OCI-LY3 (cell line): Measurements from ENCODE around the gene POLRMT.

Source experiments
- H2AFZ ChIP-seq: fragments of 200-600, 300-600 bp; shearing (Covaris generic); 2 replicates; pipeline ENCODE4 v1.6.0; 2014; ENCODE audit warnings: antibody characterized with exemption, low read depth, low read length
- H3K27ac ChIP-seq: fragments of 200-600, 300-600 bp; sonication (generic); 2 replicates; pipeline ENCODE4 v1.5.1; 2014; ENCODE audit warnings: mild to moderate bottlenecking, low read length, moderate library complexity, mixed read lengths
- H3K27me3 ChIP-seq: fragments of 200-600, 300-600 bp; sonication (generic); 2 replicates; pipeline ENCODE4 v1.6.1; 2014; ENCODE audit warnings: low read depth, low read length, mixed read lengths
- H3K36me3 ChIP-seq: fragments of 200-600, 300-600 bp; sonication (generic); replicated peaks from 2 replicates; pipeline ENCODE3; 2014; ENCODE audit warnings: low read depth, low read length, mixed read lengths
- H3K4me1 ChIP-seq: fragments of 300-600, 200-600 bp; sonication (generic); 2 replicates; pipeline ENCODE4 v1.6.1; 2014; ENCODE audit warnings: low read length, mixed read lengths
- H3K4me2 ChIP-seq: fragments of 200-600, 300-600 bp; sonication (generic); 2 replicates; pipeline ENCODE4 v1.6.1; 2014; ENCODE audit warnings: low read length, mixed read lengths
- H3K4me3 ChIP-seq: fragments of 300-600, 200-600 bp; sonication (generic); 2 replicates; pipeline ENCODE4 v1.5.1; 2014; ENCODE audit warnings: antibody characterized with exemption, mild to moderate bottlenecking, low read length, moderate library complexity
- H3K79me2 ChIP-seq: fragments of 300-600, 200-600 bp; shearing (Covaris generic); 2 replicates; pipeline ENCODE4 v1.6.1; 2014; ENCODE audit warnings: mild to moderate bottlenecking, low read length, mixed read lengths
- H3K9ac ChIP-seq: fragments of 300-600, 200-600 bp; shearing (Covaris generic); 2 replicates; pipeline ENCODE4 v1.6.0; 2014; ENCODE audit warnings: mild to moderate bottlenecking, low read length, moderate library complexity
- H3K9me3 ChIP-seq: fragments of 200-600, 300-600 bp; shearing (Covaris generic); 2 replicates; pipeline ENCODE4 v1.6.1; 2014; ENCODE audit warnings: low read length, mixed read lengths; ENCODE audit not compliant: insufficient read depth
- H4K20me1 ChIP-seq: fragments of 200-600, 300-600 bp; sonication (generic); 2 replicates; pipeline ENCODE4 v1.6.1; 2016; ENCODE audit warnings: low read length, mixed read lengths; ENCODE audit not compliant: insufficient read depth
- EZH2phosphoT487 ChIP-seq: fragments of 200-600 bp; shearing (Covaris generic); IDR thresholded peaks from 2 replicates; pipeline ENCODE4 v1.6.1; 2018; ENCODE audit warnings: antibody characterized with exemption, mixed run types, low read depth
- TF ChIP-seq, protein P1 (sequence below): fragments of 200-600, 300-600 bp; sonication (generic); IDR thresholded peaks from 2 replicates; pipeline ENCODE4 v1.5.1; 2014; ENCODE audit warnings: antibody characterized with exemption, low read length, low read depth

The POLRMT gene

DNA sequence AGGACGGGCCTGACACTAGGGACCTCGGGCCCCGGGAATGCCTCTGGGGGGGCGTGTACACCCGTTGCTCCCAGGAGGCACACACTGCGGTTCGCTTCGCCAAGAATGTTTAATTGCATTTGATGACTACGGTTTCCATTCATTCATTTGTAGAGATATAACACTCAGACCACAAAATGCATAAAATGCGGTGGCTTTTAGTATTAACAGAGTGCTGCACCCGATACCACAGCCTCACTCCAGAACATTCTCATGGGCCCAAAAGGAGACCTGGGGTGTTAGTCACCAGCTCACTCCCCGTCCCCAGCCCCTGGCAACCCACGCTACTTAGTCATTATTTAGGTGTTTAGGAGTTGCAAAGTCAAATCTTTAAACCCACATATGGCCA lies 21.9 kb downstream of the POLRMT start:
- no peaks in the 10 kb centered on the region for H4K20me1 ChIP-seq
- no peak overlapping the region for H3K4me3 ChIP-seq
- H3K9ac ChIP-seq = no peak overlapping the region
- peaks cover 20% of the 10 kb centered on the region for H3K36me3 ChIP-seq
- peaks cover 12% of the 10 kb centered on the region; the same call in 1 of the 2 replicates for H3K4me1 ChIP-seq
- no peaks in the 10 kb centered on the region for H3K9me3 ChIP-seq
- H2AFZ ChIP-seq = no peak overlapping the region
- TF ChIP-seq EZH2phosphoT487 = no peak
- TF ChIP-seq, protein P1, sequence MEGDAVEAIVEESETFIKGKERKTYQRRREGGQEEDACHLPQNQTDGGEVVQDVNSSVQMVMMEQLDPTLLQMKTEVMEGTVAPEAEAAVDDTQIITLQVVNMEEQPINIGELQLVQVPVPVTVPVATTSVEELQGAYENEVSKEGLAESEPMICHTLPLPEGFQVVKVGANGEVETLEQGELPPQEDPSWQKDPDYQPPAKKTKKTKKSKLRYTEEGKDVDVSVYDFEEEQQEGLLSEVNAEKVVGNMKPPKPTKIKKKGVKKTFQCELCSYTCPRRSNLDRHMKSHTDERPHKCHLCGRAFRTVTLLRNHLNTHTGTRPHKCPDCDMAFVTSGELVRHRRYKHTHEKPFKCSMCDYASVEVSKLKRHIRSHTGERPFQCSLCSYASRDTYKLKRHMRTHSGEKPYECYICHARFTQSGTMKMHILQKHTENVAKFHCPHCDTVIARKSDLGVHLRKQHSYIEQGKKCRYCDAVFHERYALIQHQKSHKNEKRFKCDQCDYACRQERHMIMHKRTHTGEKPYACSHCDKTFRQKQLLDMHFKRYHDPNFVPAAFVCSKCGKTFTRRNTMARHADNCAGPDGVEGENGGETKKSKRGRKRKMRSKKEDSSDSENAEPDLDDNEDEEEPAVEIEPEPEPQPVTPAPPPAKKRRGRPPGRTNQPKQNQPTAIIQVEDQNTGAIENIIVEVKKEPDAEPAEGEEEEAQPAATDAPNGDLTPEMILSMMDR = no peak
- no peaks in the 10 kb centered on the region for H3K79me2 ChIP-seq
- no peak overlapping the region for H3K4me2 ChIP-seq
- no peak overlapping the region for H3K27ac ChIP-seq
- no peaks in the 10 kb centered on the region for H3K27me3 ChIP-seq

GRCh38 chr19:610801-611480 lies 22.4 kb downstream of the POLRMT start:
- no peaks in the 10 kb centered on the region for H3K79me2 ChIP-seq
- H3K27me3 ChIP-seq = no peaks in the 10 kb centered on the region
- H3K9me3 ChIP-seq = no peaks in the 10 kb centered on the region
- H3K27ac ChIP-seq = no peak overlapping the region
- H3K9ac ChIP-seq = 0 out of 2 replicates have a peak overlapping the region, but pooled peaks have one; percentile 18
- no peak overlapping the region for H2AFZ ChIP-seq
- no peaks in the 10 kb centered on the region for H4K20me1 ChIP-seq
- H3K4me1 ChIP-seq = peaks cover 12% of the 10 kb centered on the region; the same call in 1 of the 2 replicates
- peak overlapping the region; percentile 28; the same call in 1 of the 2 replicates for H3K4me2 ChIP-seq
- TF ChIP-seq EZH2phosphoT487 = no peak
- TF ChIP-seq, protein P1 = no peak
- peaks cover 20% of the 10 kb centered on the region for H3K36me3 ChIP-seq
- H3K4me3 ChIP-seq = peak overlapping the region; percentile 24; the same call in 1 of the 2 replicates

GRCh38 chr19:610071-610800 lies 23.1 kb downstream of the POLRMT start:
- TF ChIP-seq EZH2phosphoT487 = no peak
- no peak overlapping the region for H2AFZ ChIP-seq
- peak overlapping the region; percentile 24; the same call in 1 of the 2 replicates for H3K4me3 ChIP-seq
- H3K79me2 ChIP-seq = no peaks in the 10 kb centered on the region
- peak overlapping the region; percentile 28 for H3K4me2 ChIP-seq
- no peaks in the 10 kb centered on the region for H3K27me3 ChIP-seq
- 0 out of 2 replicates have a peak overlapping the region, but pooled peaks have one; percentile 18 for H3K9ac ChIP-seq
- peaks cover 12% of the 10 kb centered on the region; the same call in 1 of the 2 replicates for H3K4me1 ChIP-seq
- no peaks in the 10 kb centered on the region for H3K9me3 ChIP-seq
- peaks cover 18% of the 10 kb centered on the region for H3K36me3 ChIP-seq
- H4K20me1 ChIP-seq = no peaks in the 10 kb centered on the region
- H3K27ac ChIP-seq = no peak overlapping the region

GRCh38 chr19:609004-609346 lies 24.4 kb downstream of the POLRMT start:
- Histone ChIP-seq H3K27me3 (no peaks in the 10 kb centered on the region), H3K9ac (no peak overlapping the region; the same call in 1 of the 2 replicates), H3K79me2 (no peaks in the 10 kb centered on the region), H3K9me3 (no peaks in the 10 kb centered on the region), H3K4me1 (peaks cover 12% of the 10 kb centered on the region; the same call in 1 of the 2 replicates), H4K20me1 (no peaks in the 10 kb centered on the region), H3K36me3 (peaks cover 7% of the 10 kb centered on the region), H3K4me3 (no peak overlapping the region), H3K27ac (no peak overlapping the region), H3K4me2 (0 out of 2 replicates have a peak overlapping the region, but pooled peaks have one; percentile 21), H2AFZ (no peak overlapping the region)
- TF ChIP-seq EZH2phosphoT487 = no peak
- TF ChIP-seq, protein P1 = no peak
